A549 (cell line): ENCODE data around the gene ZMYND8.

Source experiments
- CTCF ChIP-seq: fragments of >200 bp; sonication (Bioruptor Twin); formaldehyde crosslinking; IDR thresholded peaks from 3 replicates; pipeline ENCODE4 v1.5.1; 2016
- EP300 ChIP-seq, 2 experiments: fragments of >200 bp; sonication (Bioruptor Twin); formaldehyde crosslinking; IDR thresholded peaks; 2 replicates in 1 of 2; 3 replicates in 1 of 2; pipeline ENCODE4 v1.6.1; 2016 to 2017
- KDM1A ChIP-seq: fragments of 200-600 bp; sonication (generic); IDR thresholded peaks from 2 replicates; pipeline ENCODE4 v1.6.1; 2016; ENCODE audit warnings: low read depth, mild to moderate bottlenecking
- POLR2A ChIP-seq: IDR thresholded peaks from 2 replicates; pipeline ENCODE4 v1.6.1; 2012; ENCODE audit warnings: mild to moderate bottlenecking, low read length
- SMC3 ChIP-seq: fragments of >200 bp; sonication (Bioruptor Twin); formaldehyde crosslinking; IDR thresholded peaks from 3 replicates; pipeline ENCODE4 v1.6.1; 2018; ENCODE audit warnings: inconsistent platforms

- no peak for TF ChIP-seq KDM1A
- no peak for TF ChIP-seq CTCF
- TF ChIP-seq EP300 (IDR thresholded peaks at IDR 0.05), result no peak
- no peak for TF ChIP-seq POLR2A
- no peak for TF ChIP-seq SMC3
Observed at GRCh38 chr20:47370214-47370613, 13.7 kb upstream of the ZMYND8 start.
